Measurements from ENCODE around the gene PSEN1.
A peak's percentile ranks its signal among the peaks of the same experiment; 100 is the strongest.
"Not testable (repeated sequence)": the region's sequence is repeated elsewhere in the genome, so short reads cannot be mapped to it uniquely, and the experiment has no call there.

PSEN1 gene

DNA sequence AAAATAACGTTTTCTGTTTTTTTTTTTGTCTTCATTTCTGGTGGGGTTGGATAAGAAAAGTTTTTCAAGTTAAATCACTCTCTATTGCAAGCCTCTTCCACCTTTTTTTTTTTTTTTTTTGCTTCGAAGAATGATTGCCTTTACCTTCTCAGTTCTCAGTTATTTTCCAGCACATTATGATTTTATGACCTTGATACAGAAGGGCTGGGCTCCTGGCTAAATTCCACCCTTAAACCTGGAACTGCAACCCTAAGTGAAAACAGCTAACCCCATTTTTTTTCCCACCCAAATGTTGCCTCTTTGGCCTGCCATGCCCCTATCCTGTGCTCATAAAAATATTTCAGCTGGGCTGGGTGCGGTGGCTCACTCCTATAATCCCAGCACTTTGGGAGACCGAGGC, 31.4 kb downstream of the PSEN1 start:
- no peak for DNase-seq (ENCODE audit: low spot score)

DNA sequence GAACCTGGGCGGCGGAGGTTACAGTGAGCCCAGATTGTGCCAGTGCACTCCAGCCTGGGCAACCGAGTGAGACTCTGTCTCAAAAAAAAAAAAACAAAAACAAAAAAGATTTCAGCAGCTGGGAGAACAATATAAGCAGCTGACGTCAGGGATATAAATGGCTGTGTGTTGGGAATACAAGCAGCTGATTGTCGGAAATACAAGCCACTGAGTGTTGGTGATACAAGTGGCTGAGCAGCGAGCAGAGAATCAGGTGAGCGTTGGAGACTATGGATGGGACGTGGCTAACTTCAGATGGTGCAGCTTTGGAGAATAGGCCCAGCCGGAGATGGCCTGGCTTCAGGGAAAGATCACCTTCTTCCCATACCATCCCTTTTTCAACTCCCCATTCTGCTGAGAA, 32.0 kb downstream of the PSEN1 start:
- no peak for DNase-seq (ENCODE audit: low spot score)

DNA sequence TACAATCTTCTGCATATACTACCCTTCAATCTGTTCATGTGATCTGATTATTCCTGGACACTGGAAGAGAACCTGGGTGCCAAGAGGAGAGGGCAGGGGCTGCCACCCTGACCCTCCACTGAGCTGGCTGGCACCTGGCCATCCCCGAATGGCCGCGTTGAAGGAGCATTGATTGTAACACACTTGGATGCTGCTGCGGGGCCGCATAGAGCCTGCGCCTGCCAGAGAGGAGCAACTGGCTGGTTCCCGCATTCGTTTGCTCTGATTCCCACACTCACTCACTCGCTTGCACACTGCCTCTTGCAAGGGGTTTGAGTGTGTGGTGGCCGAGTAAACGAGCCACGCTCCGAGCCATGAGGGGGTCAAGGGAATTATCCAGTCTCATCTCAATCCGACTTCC, 32.4 kb downstream of the PSEN1 start:
- no peak for DNase-seq (ENCODE audit: low spot score)

DNA sequence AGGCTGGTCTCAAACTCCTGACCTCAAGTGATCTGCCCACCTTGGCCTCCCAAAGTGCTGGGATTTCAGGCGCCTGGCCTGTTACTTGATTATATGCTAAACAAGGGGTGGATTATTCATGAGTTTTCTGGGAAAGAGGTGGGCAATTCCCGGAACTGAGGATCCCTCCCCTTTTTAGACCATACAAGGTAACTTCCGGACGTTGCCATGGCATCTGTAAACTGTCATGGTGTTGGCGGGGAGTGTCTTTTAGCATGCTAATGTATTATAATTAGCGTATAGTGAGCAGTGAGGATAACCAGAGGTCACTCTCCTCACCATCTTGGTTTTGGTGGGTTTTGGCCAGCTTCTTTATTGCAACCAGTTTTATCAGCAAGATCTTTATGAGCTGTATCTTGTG, 33.5 kb downstream of the PSEN1 start:
- DNase-seq (ENCODE audit: low spot score), result not testable (repeated sequence)

DNA sequence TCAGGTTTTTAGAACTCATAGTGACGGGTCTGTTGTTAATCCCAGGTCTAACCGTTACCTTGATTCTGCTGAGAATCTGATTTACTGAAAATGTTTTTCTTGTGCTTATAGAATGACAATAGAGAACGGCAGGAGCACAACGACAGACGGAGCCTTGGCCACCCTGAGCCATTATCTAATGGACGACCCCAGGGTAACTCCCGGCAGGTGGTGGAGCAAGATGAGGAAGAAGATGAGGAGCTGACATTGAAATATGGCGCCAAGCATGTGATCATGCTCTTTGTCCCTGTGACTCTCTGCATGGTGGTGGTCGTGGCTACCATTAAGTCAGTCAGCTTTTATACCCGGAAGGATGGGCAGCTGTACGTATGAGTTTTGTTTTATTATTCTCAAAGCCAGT, 34.4 kb downstream of the PSEN1 start:
- DNase-seq (ENCODE audit: low spot score), result no peak

DNA sequence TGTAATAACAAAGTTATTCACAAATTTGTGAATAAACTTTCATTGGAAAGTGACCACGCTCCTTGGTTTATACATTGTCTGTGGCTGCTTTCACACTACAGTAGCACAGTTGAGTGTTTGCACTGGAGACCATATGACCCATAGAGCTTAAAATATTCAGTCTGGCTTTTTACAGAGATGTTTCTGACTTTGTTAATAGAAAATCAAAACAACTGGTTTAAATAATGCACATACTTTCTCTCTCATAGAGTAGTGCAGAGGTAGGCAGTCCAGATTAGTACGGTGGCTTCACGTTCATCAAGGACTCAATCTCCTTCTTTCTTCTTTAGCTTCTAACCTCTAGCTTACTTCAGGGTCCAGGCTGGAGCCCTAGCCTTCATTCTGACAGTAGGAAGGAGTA, 36.2 kb downstream of the PSEN1 start:
- DNase-seq (ENCODE audit: low spot score), result no peak

DNA sequence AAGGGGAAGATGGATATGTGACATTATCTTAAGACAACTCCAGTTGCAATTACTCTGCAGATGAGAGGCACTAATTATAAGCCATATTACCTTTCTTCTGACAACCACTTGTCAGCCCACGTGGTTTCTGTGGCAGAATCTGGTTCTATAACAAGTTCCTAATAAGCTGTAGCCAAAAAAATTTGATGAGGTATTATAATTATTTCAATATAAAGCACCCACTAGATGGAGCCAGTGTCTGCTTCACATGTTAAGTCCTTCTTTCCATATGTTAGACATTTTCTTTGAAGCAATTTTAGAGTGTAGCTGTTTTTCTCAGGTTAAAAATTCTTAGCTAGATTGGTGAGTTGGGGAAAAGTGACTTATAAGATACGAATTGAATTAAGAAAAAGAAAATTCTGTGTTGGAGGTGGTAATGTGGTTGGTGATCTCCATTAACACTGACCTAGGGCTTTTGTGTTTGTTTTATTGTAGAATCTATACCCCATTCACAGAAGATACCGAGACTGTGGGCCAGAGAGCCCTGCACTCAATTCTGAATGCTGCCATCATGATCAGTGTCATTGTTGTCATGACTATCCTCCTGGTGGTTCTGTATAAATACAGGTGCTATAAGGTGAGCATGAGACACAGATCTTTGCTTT, 36.9 kb downstream of the PSEN1 start:
- DNase-seq (ENCODE audit: low spot score), result peak; percentile 34

DNA sequence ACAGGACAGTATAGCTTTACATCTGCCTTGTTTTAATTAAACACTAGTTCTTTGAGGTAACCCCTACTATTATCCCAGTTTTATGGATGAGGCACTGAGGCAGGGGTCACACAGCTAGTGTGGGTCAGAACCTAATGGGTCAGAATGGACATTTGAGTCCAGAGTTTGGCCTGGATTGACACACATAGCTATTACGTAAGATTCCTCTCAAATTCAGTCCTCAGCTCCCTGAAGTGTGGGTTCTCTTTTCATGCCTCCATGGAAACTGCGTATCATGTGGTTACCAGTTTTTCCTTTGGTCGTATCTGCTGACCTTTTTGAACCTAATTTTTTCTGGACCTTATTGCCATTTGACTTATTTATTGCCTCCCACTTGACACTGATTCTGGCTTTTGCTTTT, 40.4 kb downstream of the PSEN1 start:
- no peak for DNase-seq (ENCODE audit: low spot score)

DNA sequence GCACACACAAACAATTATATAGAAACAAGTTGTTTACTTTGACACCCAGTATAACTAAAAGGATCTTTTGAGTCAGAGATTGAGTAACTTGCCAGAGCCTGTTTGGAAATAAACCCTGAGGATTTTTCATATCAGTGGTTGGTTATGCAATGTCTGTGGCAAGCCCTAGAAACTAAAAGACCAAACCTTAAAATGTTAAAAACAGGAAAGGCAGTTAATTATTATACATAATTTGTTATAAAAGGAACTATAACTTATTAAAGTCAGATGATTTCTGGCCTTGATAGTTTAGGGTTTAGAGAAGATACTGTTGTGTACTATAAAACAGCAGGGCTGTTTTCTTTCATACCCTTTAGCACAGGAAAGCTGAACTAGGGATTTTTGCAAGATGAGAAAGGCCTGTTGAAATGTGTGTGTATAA, 44.1 kb downstream of the PSEN1 start:
- DNase-seq (ENCODE audit: low spot score), result no peak

DNA sequence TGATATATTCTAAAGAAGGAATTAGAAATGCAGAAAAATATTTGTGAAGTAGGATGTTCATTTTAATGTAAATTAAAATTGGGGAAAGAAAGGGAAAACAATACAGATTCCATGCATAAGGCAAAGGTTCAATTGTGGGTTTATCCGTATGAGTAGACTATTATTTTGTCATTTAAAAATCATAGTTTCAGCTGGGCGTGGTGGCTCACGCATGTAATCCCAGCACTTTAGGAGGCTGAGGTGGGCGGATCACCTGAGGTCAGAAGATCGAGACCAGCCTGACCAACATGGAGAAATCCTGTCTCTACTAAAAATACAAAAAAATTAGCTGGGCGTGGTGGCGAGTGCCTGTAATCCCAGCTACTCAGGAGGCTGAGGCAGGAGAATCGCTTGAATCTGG, 44.7 kb downstream of the PSEN1 start:
- DNase-seq (ENCODE audit: low spot score), result not testable (repeated sequence)

DNA sequence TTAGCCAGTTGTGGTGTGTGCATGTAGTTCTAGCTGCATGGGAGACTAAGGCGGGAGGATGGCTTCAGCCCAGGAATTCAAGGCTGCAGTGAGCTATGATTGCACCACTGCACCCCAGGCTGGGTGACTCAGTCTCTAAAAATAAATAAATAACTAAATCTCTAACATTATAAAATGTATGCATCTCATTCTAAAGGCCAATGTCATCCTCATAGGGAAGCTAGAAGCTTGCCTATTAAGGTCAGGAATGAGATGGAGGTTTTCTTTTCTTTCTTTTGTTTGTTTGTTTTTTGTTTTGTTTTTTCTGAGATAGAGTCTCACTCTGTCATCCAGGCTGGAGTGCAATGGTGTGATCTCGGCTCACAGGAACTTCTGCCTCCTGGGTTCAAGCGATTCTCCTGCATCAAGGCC, 52.2 kb downstream of the PSEN1 start:
- no peak for DNase-seq (ENCODE audit: low spot score)

DNA sequence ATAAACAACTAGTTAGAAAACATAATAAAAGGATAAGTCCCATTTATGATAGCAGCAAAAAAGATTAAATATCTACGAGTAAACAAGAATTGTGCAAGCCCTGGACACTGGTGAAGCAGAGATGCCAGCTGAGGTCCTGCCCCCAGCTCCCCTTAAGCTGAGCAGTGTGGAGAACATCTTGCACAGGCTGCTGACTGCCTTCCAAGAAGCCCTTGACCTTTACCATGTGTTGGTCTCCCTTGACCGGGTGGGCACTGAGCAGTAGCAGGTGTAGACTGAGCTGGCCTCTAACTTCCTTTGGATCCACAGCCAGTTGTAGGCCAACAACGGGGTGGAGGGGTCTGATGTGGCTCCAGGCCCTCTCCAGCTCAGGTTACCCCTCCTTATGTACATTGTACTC, 53.3 kb downstream of the PSEN1 start:
- no peak for DNase-seq (ENCODE audit: low spot score)

DNA sequence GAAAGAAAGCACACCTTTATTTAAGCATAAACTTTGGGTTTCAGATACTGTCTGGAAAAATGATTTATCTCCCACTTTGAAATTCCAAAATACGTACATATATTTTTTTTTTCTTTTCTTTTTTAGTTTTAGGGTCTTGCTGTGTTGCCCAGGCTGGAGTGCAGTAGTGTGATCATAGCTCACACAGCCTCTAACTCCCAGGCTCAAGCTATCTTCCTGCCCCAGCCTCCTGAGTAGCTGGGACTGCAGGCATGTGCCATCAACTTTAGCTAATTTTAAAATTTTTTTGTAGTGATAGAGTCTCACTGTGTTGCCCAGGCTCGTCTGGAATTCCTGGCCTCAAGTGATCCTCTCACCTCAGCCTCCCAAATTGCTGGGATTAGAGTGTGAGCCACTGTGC, 55.1 kb downstream of the PSEN1 start:
- DNase-seq (ENCODE audit: low spot score), result no peak

DNA sequence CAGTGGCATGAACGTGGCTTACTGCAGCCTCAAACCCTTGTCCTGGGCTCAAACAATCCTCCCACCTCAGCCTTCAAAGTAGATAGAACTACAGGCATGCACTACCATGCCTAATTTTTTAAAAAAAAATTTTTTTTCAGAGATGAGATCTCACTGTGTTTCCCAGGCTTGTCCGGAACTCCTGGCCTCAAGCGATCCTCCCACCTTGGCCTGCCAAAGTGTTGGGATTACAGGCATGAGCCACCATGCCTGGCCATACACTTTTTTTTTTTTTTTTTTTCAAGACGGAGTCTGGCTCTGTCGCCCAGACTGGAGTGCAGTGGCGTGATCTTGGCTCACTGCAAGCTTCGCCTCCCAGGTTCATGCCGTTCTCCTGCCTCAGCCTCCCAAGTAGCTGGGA, 58.0 kb downstream of the PSEN1 start:
- DNase-seq (ENCODE audit: low spot score), result not testable (repeated sequence)

DNA sequence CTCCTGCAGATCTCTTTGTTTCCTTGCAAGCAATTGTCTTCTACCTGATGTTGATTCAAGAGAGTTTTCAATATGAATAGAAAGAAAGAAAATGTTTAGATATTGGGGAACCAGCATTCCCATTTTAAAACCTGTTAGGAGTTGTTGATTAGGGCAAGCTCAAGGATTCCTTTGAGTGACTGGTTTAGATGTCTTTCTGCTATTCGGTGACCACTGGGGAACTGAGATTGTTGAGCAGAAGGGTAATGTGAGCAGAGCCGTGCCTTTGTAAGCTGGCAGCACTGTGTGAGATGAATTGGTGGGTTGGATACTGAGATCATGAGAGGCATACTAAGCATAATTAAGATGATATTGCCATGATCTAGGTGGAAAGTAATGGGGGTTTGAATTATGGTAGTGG, 61.9 kb downstream of the PSEN1 start:
- DNase-seq (ENCODE audit: low spot score), result no peak

DNA sequence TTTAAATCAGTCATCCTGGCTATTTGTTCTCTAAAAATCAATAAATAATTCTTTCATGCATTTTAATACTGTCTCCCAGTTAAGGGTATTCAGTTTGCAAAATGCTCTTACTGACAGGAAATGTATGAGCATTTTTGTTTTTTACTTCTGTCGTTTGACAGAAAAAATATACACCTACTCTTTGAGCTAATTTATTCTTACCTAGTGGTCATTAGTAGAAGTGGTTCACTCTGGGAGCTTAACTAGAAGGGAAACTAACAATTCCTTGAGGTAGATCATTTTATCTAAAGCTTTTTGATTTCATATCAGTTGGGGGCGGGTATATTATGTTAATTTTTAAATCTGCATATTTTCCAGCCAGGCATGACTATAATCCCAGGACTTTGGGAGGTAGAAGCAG, 67.2 kb downstream of the PSEN1 start:
- no peak for DNase-seq (ENCODE audit: low spot score)

DNA sequence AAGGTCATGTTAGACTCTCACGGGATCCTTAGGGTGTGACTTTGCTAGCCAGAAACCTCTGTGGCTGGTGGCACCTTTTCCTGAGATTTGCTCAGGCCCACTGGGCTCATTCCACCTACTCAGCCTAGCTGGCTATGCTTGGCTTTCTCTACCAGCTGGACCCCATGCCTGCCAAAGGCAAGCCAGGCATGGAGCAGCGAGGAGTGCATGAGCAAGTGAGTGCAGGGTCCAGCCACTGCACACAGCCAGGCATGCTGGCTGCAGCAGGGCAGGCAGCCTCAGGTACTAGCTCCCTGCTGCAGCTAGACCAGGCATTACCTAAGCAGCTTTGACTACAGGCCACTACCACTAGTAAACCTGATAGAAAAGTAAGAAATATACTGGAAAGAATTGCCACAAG, 71.3 kb downstream of the PSEN1 start:
- no peak for DNase-seq (ENCODE audit: low spot score)

DNA sequence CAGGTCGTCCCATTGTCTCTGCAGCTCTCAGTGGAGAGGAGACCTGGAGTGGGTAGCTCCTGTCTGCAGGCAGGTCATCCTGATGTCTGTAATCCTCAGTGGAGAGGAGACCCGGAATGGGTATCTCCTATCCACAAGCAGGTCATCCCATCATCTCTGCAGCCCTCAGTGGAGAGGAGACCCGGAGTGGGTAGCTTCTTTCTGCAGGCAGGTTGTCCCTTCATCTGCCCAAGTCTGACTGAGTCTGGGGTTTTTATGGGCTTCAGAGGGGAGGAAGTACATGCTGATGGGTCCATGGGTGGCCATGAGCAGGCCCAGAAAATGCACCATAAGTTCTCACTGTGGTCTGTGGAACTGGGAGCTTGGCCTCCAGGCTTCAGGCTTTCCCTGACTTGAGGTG, 72.1 kb downstream of the PSEN1 start:
- no peak for DNase-seq (ENCODE audit: low spot score)

DNA sequence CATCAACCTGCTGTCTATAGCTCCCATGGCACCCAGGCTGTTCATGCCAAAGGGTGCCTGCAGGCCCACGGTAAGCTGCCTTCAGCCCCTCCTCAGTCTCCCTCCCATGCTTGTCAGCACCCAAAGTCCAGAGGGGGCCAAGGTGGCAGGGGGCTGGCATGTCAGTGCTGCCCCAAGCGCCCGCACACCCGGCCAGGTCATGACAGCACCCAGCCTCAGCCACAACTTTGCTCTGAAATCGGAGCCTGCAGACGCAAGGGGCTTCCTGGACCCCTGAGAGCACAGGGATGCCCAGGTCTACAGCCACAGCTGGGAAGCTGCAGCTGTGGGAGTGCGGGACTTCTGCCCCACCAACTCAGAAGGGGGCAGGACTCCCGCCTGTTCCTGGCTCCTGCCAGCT, 72.5 kb downstream of the PSEN1 start:
- DNase-seq (ENCODE audit: low spot score), result no peak

DNA sequence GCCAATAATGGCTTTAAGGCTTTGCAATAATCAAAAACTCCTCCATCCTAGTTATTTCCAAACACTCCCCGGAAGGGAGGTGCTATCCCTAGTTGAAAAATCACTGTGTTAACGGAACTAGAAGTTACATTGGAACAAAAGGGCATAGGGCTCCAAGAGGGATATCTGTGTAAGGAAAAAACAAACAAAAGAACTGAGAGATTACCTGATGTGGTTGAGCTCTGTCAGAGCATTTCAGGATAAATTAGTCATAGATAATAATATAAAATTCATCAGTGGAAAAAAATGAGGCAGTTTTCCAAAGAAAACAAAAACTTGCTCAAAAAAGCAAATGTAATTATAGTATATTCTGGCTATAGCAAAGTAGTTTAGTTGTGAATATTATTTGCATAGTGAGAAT, 73.6 kb downstream of the PSEN1 start:
- no peak for DNase-seq (ENCODE audit: low spot score)

DNA sequence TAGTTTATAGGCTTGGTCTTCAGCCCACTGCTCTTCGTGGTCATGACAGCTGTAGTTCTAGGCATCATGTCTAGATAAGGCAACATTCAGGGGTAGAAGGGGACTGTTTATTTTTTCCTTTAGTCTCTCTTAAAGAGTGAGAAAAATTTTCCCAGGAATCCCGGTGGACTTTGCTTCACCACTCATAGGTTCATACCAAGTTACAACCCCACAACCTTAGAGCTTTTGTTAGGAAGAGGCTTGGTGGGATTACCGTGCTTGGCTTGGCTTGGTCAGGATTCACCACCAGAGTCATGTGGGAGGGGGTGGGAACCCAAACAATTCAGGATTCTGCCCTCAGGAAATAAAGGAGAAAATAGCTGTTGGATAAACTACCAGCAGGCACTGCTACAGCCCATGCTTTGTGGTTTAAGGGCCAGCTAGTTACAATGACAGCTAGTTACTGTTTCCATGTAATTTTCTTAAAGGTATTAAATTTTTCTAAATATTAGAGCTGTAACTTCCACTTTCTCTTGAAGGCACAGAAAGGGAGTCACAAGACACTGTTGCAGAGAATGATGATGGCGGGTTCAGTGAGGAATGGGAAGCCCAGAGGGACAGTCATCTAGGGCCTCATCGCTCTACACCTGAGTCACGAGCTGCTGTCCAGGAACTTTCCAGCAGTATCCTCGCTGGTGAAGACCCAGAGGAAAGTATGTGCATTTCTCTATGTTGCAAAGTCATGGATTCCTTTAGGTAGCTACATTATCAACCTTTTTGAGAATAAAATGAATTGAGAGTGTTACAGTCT, 75.1 kb downstream of the PSEN1 start:
- no peak for DNase-seq (ENCODE audit: low spot score)

DNA sequence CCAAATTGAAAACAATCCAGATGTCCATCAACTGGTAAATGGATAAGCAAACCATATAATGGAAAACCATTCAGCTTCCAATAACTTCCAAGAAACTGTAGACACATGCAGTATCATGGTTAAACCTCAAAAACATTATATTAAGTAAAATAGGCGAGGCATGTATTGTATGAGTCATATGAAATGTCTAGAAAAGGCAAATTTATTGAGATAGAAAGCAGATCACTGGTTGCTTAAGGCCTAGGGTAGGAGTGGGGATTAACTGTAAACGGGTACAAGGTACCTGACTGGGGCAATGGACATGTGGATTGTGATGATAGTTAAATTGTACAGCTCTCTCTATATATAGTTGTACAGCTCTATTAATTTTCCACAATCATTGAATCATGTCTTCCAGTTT, 79.7 kb downstream of the PSEN1 start:
- DNase-seq (ENCODE audit: low spot score), result no peak

DNA sequence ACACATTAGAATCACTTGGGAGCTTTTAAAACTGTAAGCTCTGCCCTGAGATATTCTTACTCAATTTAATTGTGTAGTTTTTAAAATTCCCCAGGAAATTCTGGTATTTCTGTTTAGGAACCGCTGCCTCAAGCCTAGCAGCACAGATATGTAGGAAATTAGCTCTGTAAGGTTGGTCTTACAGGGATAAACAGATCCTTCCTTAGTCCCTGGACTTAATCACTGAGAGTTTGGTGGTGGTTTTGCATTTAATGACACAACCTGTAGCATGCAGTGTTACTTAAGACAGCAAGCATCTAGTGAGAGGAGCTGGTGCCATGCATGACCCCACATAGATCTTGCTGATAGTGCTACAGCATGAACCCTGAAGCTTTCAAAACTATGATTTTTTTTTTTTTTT, 81.1 kb downstream of the PSEN1 start:
- DNase-seq (ENCODE audit: low spot score), result no peak

DNA sequence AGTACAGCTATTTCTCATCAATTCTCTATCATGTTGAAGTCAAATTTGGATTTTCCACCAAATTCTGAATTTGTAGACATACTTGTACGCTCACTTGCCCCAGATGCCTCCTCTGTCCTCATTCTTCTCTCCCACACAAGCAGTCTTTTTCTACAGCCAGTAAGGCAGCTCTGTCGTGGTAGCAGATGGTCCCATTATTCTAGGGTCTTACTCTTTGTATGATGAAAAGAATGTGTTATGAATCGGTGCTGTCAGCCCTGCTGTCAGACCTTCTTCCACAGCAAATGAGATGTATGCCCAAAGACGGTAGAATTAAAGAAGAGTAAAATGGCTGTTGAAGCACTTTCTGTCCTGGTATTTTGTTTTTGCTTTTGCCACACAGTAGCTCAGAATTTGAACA, 83.8 kb downstream of the PSEN1 start:
- no peak for DNase-seq (ENCODE audit: low spot score)
